ENCODE results near the gene ORC1.

Gene ORC1

GRCh38 chr1:52341655-52342260 lies 62.5 kb downstream of the ORC1 start:
- DNase-seq (ENCODE audit: low spot score), result no peak

GRCh38 chr1:52337439-52337838 lies 66.8 kb downstream of the ORC1 start:
- no peak for DNase-seq (ENCODE audit: low spot score)

- DNase-seq (ENCODE audit: low spot score), result no peak
These were observed 69.2 kb downstream of the ORC1 start for GRCh38 chr1:52334906-52335528.

GRCh38 chr1:52332411-52332810 lies 71.8 kb downstream of the ORC1 start:
- no peak for DNase-seq (ENCODE audit: low spot score)

- DNase-seq (ENCODE audit: low spot score), result no peak
These were observed 75.6 kb downstream of the ORC1 start for GRCh38 chr1:52328615-52329014.

- no peak for DNase-seq (ENCODE audit: low spot score)
These were observed 78.4 kb downstream of the ORC1 start for GRCh38 chr1:52325786-52326185.

GRCh38 chr1:52323731-52324130 lies 80.5 kb downstream of the ORC1 start:
- DNase-seq (ENCODE audit: low spot score), result no peak

All from pons (tissue), 1 donor.